ENCODE measurements around the gene KIFBP. TPM values are rescaled to one million over a fixed set of nuclear protein-coding genes. Genes with fewer than 3 reads are reported as not detected.

Gene KIFBP
- total RNA-seq, 2 experiments from 2014 or later, result 9.7 to 10.9 TPM

DNA sequence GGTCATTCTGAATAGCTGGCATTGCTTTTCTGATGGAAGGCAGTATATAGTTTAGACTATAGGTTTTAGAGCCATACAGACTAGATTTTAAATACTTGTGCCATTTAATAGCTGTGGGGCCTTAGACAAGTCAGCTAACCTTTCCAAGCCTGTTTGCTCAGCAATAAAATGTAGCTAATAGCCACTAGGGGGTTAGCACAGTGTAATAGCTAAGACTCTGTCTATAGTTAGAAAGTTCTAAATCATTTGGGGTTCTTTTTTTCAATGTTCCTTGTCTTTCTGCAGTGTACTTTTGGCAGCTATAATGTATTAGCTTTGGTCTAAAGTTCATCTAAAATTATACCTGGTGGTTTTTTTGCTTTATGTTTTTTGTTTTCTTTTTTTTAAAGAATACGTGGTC lies 7.5 kb upstream of the KIFBP start:
- ChIA-PET POLR2A (interaction anchor here (0.6 to 1.6 kb wide), 5 partner anchors 13 to 215 kb away, joined by 3 to 10 read pairs (median 3); partner anchors contain the start of gene DDX21), CTCF (interaction anchor here (0.9 to 1.6 kb wide), 9 partner anchors 9 to 154 kb away, joined by 3 to 7 read pairs (median 3); partner anchors contain the start of genes DDX21 and STOX1)
- ATAC-seq (peak; percentile 42), DNase-seq (no peak)
- Mint-ChIP-seq H3K36me3 (ENCODE audit: low read depth) (peaks cover 57% of the 10 kb centered on the region), H3K27me3 (no peaks in the 10 kb centered on the region), H3K4me1 (ENCODE audit: low read depth) (peaks cover 3% of the 10 kb centered on the region), H3K4me3 (no peak overlapping the region), H3K9me3 (no peaks in the 10 kb centered on the region), H3K27ac (no peak overlapping the region)
- TF ChIP-seq CTCF (IDR thresholded peaks at IDR 0.05), result no peak
- intact Hi-C loops (cut with micrococcal nuclease), result no loop called here

DNA sequence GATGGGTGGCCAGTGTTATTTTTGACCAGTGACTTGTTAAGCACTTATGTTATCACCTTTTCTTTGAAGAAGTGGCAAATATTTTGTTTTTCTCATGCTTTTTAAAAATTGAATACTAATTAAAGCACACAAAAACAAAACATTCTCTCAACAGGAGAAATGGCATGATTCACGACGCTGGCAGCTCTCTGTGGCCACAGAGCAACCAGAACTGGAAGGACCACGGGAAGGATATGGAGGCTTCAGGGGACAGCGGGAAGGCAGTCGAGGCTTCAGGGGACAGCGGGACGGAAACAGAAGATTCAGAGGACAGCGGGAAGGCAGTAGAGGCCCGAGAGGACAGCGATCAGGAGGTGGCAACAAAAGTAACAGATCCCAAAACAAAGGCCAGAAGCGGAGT lies 6.2 kb upstream of the KIFBP start:
- DNase-seq, result no peak
- peaks cover 54% of the 10 kb centered on the region for H3K36me3 Mint-ChIP-seq (ENCODE audit: low read depth)
- intact Hi-C loops (cut with micrococcal nuclease), result no loop called here
- ChIA-PET POLR2A (interaction anchor here (1.1 to 3.0 kb wide), 3 partner anchors 8 to 12 kb away, joined by 3 to 18 read pairs (median 3); no protein-coding TSS in a partner anchor), CTCF (no interaction called here)
- H3K27ac Mint-ChIP-seq, result no peak overlapping the region
- TF ChIP-seq CTCF (IDR thresholded peaks at IDR 0.05), result no peak
- ATAC-seq, result no peak
- no peaks in the 10 kb centered on the region for H3K27me3 Mint-ChIP-seq
- H3K4me1 Mint-ChIP-seq (ENCODE audit: low read depth), result peaks cover 6% of the 10 kb centered on the region
- H3K4me3 Mint-ChIP-seq, result no peak overlapping the region
- no peaks in the 10 kb centered on the region for H3K9me3 Mint-ChIP-seq

- ChIA-PET POLR2A (interaction anchor here (0.6 to 2.7 kb wide), 6 partner anchors 14 to 330 kb away, joined by 3 to 11 read pairs (median 6); partner anchors contain the start of gene DDX21), CTCF (interaction anchor here (0.8 to 2.0 kb wide), 10 partner anchors 8 to 332 kb away, joined by 3 to 11 read pairs (median 3); partner anchors contain the start of gene DDX21)
- no peak for DNase-seq
- H3K36me3 Mint-ChIP-seq (ENCODE audit: low read depth), result peaks cover 35% of the 10 kb centered on the region
- intact Hi-C loops (cut with micrococcal nuclease), result no loop called here
- H3K27me3 Mint-ChIP-seq, result no peaks in the 10 kb centered on the region
- TF ChIP-seq CTCF (IDR thresholded peaks at IDR 0.05), result no peak
- no peaks in the 10 kb centered on the region for H3K9me3 Mint-ChIP-seq
- H3K27ac Mint-ChIP-seq, result peak overlapping the region; percentile 95
- peak overlapping the region; percentile 98 for H3K4me3 Mint-ChIP-seq
- ATAC-seq, result no peak
- peaks cover 41% of the 10 kb centered on the region for H3K4me1 Mint-ChIP-seq (ENCODE audit: low read depth)
Observed at GRCh38 chr10:68987611-68988010, 992 bp upstream of the KIFBP start.

GRCh38 chr10:68989317-68989990 lies 851 bp downstream of the KIFBP start:
- H3K4me1 Mint-ChIP-seq (ENCODE audit: low read depth), result peaks cover 54% of the 10 kb centered on the region
- intact Hi-C loops (cut with micrococcal nuclease), result no loop called here
- H3K27ac Mint-ChIP-seq, result peak overlapping the region; percentile 95
- peak overlapping the region; percentile 98 for H3K4me3 Mint-ChIP-seq
- peaks cover 24% of the 10 kb centered on the region for H3K36me3 Mint-ChIP-seq (ENCODE audit: low read depth)
- ChIA-PET CTCF (interaction anchor here (0.7 to 1.7 kb wide), 7 partner anchors 9 to 115 kb away, joined by 3 to 6 read pairs (median 3); no protein-coding TSS in a partner anchor), POLR2A (interaction anchor here (0.8 to 2.7 kb wide), 11 partner anchors 12 to 198 kb away, joined by 3 to 11 read pairs (median 4); partner anchors contain the start of genes DDX21 and SRGN)
- no peak for TF ChIP-seq CTCF (IDR thresholded peaks at IDR 0.05)
- no peak for DNase-seq
- no peaks in the 10 kb centered on the region for H3K27me3 Mint-ChIP-seq
- no peak for ATAC-seq
- no peaks in the 10 kb centered on the region for H3K9me3 Mint-ChIP-seq
